Endothelial cell of umbilical vein (primary cell): ENCODE data around the gene DENND6A. TPM values are rescaled to one million over a fixed set of nuclear protein-coding genes. Genes with fewer than 3 reads are reported as not detected.

Source experiments
- BruUV-seq: library from RNA; stranded (reverse); fragments of 400-500 nt; replicated peaks from 2 replicates; lab custom pipeline; 2021; lab: Mats Ljungman, UMichigan
- CTCF ChIA-PET: fragments of 300-600, 350-600 bp; sonication (Branson Sonifier 250); formaldehyde crosslinking; loops from one replicate; lab custom pipeline; 2021; ENCODE audit warnings: antibody characterized with exemption, inconsistent platforms; lab: Charles Lee
- POLR2A ChIA-PET: fragments of 300-600, 350-600 bp; sonication (Branson Sonifier 250); formaldehyde crosslinking; loops from one replicate; lab custom pipeline; 2021; ENCODE audit warnings: antibody characterized with exemption, inconsistent platforms; lab: Charles Lee
- DNase-seq: peaks from one replicate; pipeline ENCODE4 v3.0.0-alpha.2; 2011; ENCODE audit warnings: low read depth, low spot score
- FAIRE-seq: peaks from 2 replicates; lab custom pipeline; 2011; peaks lifted over from hg19 to GRCh38; lab: Jason Lieb, UNC
- H2AFZ ChIP-seq: 2 replicates; pipeline ENCODE4 v1.6.0; 2012; ENCODE audit warnings: low read depth, low read length, control low read depth, inconsistent platforms
- H3K27ac ChIP-seq: 2 replicates; pipeline ENCODE4 v1.5.1; 2011; ENCODE audit warnings: low read depth, mild to moderate bottlenecking, control low read depth, low read length, moderate library complexity; ENCODE audit not compliant: insufficient read depth
- H3K27me3 ChIP-seq, 2 experiments: 2 replicates each; pipeline versions ENCODE4 v1.6.0 to v1.6.1; 2011; ENCODE audit warnings: low read length in 2 of 2, mixed read lengths in 1 of 2; ENCODE audit not compliant: control insufficient read depth in 2 of 2, insufficient read depth in 2 of 2
- H3K36me3 ChIP-seq, 2 experiments: 2 replicates in 1 of 2; 3 replicates in 1 of 2; pipeline ENCODE4 v1.5.1; 2011; ENCODE audit warnings: low read length in 2 of 2, mild to moderate bottlenecking in 1 of 2, moderate library complexity in 1 of 2; ENCODE audit not compliant: control insufficient read depth in 2 of 2, insufficient read depth in 2 of 2; ENCODE audit errors: extremely low read depth in 1 of 2
- H3K4me1 ChIP-seq: 3 replicates; pipeline ENCODE4 v1.5.1; 2011; ENCODE audit warnings: mild to moderate bottlenecking, low read length; ENCODE audit not compliant: control insufficient read depth, insufficient read depth; ENCODE audit errors: extremely low read depth
- H3K4me2 ChIP-seq: 2 replicates; pipeline ENCODE4 v1.6.1; 2011; ENCODE audit warnings: low read length, control low read depth, mixed read lengths; ENCODE audit not compliant: insufficient read depth
- H3K4me3 ChIP-seq, 3 experiments: fragments of 200-600 bp in 1 of 3; sonication (generic), shearing (Covaris generic) in 1 of 3; replicated peaks in 1 of 3; 2 replicates each; pipeline ENCODE4 v1.5.1; 2011 to 2016; ENCODE audit warnings: control low read depth in 3 of 3, low read length in 3 of 3, mild to moderate bottlenecking in 2 of 3, inconsistent platforms in 1 of 3, low read depth in 1 of 3, moderate library complexity in 1 of 3; ENCODE audit not compliant: insufficient read depth in 1 of 3
- H3K79me2 ChIP-seq: 2 replicates; pipeline ENCODE4 v1.6.0; 2012; ENCODE audit warnings: low read length, inconsistent platforms; ENCODE audit not compliant: control insufficient read depth, insufficient read depth
- H3K9ac ChIP-seq: replicated peaks from 2 replicates; pipeline ENCODE3; 2011; ENCODE audit warnings: low read length, control low read depth; ENCODE audit not compliant: insufficient read depth; ENCODE audit errors: extremely low read depth
- H3K9me1 ChIP-seq: replicated peaks from 3 replicates; pipeline ENCODE4 v1.6.0; 2011; ENCODE audit warnings: mild to moderate bottlenecking, low read length; ENCODE audit not compliant: control insufficient read depth, insufficient read depth; ENCODE audit errors: extremely low read depth
- H3K9me3 ChIP-seq: replicated peaks from 2 replicates; pipeline ENCODE4 v1.5.1; 2012; ENCODE audit warnings: low read length, inconsistent platforms; ENCODE audit not compliant: control insufficient read depth, insufficient read depth
- H4K20me1 ChIP-seq: replicated peaks from 2 replicates; pipeline ENCODE3; 2011; ENCODE audit warnings: mild to moderate bottlenecking, low read length; ENCODE audit not compliant: control insufficient read depth, insufficient read depth; ENCODE audit errors: extremely low read depth
- EZH2 ChIP-seq: IDR thresholded peaks from 2 replicates; pipeline ENCODE4 v1.6.1; 2012; ENCODE audit warnings: borderline replicate concordance, low read depth, mild to moderate bottlenecking, moderate library complexity, low read length, inconsistent platforms; ENCODE audit not compliant: severe bottlenecking
- FOS ChIP-seq: IDR thresholded peaks from 2 replicates; pipeline ENCODE4 v1.6.1; 2011; ENCODE audit warnings: mild to moderate bottlenecking, low read length, moderate library complexity, borderline replicate concordance; ENCODE audit not compliant: insufficient read depth
- GATA2 ChIP-seq: IDR thresholded peaks from 2 replicates; pipeline ENCODE4 v1.7.0; 2011; ENCODE audit warnings: low read depth, mild to moderate bottlenecking, moderate library complexity, mixed read lengths, low read length; ENCODE audit not compliant: insufficient read length, insufficient read depth
- JUN ChIP-seq: IDR thresholded peaks from 2 replicates; pipeline ENCODE4 v1.6.1; 2011; ENCODE audit warnings: borderline replicate concordance, low read depth; ENCODE audit not compliant: insufficient read length, insufficient read depth
- MYC ChIP-seq: IDR thresholded peaks from one replicate; pipeline ENCODE4 v1.6.1; 2011; ENCODE audit warnings: mild to moderate bottlenecking, low read depth, low read length
- POLR2A ChIP-seq: IDR thresholded peaks from 2 replicates; pipeline ENCODE4 v1.6.1; 2012; ENCODE audit warnings: low read depth, mild to moderate bottlenecking, control low read depth, low read length
- POLR2AphosphoS5 ChIP-seq: IDR thresholded peaks from 2 replicates; pipeline ENCODE4 v1.6.1; 2012; ENCODE audit warnings: low read depth, mild to moderate bottlenecking, control low read depth, low read length, moderate library complexity; ENCODE audit not compliant: insufficient read depth
- dilution Hi-C: fragments of 300-500 bp; cut with MboI; formaldehyde crosslinking; loops from one replicate; pipeline ENCODE4 v1.15.0; 2019; ENCODE audit warnings: low sequenced_read_pairs; ENCODE audit not compliant: extremely low pct_ligation_motif_present
- intact Hi-C: fragments of 100-400 bp; cut with micrococcal nuclease; formaldehyde crosslinking; loops from one replicate; pipeline ENCODE4 v1.10.0; 2022
- polyA plus RNA-seq, 4 experiments: library from polyadenylated mRNA; depleted of rRNA in 3 of 4; stranded (reverse) in 3 of 4; unstranded in 1 of 4; fragments of >200 nt; gene quantifications; 2 replicates each; pipeline versions ENCODE4 v1.2.1 to v1.2.3, GENCODE V29; 2011 to 2012; ENCODE audit warnings: missing spikeins in 1 of 4
- total RNA-seq: library from RNA; stranded (reverse); gene quantifications from 2 replicates; pipeline ENCODE4 v1.2.3, GENCODE V29; 2021
- TF ChIP-seq, protein P1 (sequence below): IDR thresholded peaks from 2 replicates; pipeline ENCODE4 v1.6.1; 2011; ENCODE audit not compliant: insufficient read depth, insufficient read length
- TF ChIP-seq, protein P2 (sequence below), 2 donors: IDR thresholded peaks; 1 replicate in 1 of 2; 2 replicates in 1 of 2; pipeline ENCODE4 v1.5.1; 2011; ENCODE audit warnings: low read length in 2 of 2, mild to moderate bottlenecking in 2 of 2, moderate library complexity in 2 of 2, control low read depth in 1 of 2, inconsistent platforms in 1 of 2, low read depth in 1 of 2; ENCODE audit not compliant: insufficient read depth in 1 of 2; ENCODE audit errors: extremely low read depth in 1 of 2

DENND6A gene
- total and polyA plus RNA-seq, 2 donors (not counting 3 experiments of a cell fraction or from before 2014, with no cell fraction given): 12.7 to 25.0 TPM

DNA sequence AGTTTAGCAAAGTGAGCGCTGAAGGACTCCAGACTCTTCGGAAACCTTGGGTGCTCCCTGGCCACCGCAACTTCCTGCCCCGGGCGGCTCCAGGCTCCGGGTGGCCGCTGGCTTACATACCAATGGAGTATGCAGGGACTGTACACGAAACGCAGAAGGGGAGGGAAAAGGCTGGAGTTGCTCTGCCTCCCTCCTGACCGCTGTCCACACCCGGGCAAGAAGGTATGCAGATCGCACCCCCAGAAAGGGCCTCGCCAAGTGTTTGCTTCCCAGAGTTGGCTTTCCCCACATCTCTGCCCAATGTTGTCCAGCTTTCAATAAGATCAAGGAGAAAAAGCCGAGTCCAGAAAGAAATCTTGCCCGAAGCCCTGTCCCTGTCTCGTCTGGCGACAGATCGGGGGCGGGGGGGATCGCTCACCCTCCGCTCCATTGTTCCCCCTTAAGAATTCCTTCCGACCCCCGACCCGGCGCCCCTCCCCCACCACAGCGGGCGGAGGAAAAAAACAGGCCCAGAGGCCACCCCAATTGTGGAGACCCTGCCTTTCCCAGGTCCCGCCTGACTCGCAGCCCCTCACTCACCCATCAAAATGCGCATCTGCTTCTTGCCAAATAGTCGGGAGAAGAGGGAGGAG lies 96.3 kb downstream of the DENND6A start:
- intact Hi-C loops: loop anchor here (1.0 to 5.0 kb wide), 9 partner anchors 36 to 488 kb away; partner anchors contain the start of genes APPL1, PDE12 and SLMAP
- DNase-seq (peak; percentile 79), FAIRE-seq (peak; percentile 88)
- Histone ChIP-seq H4K20me1 (peaks cover 17% of the 10 kb centered on the region), H3K4me3 (peak overlapping the region; percentile 82 to 93 (median 86)), H3K9me1 (no peaks in the 10 kb centered on the region), H3K9me3 (no peaks in the 10 kb centered on the region), H3K4me2 (peak overlapping the region; percentile 98), H2AFZ (no peak overlapping the region), H3K27me3 (no peaks in the 10 kb centered on the region), H3K27ac (peak overlapping the region; percentile 97), H3K9ac (peak overlapping the region; percentile 99), H3K4me1 (peaks cover 34% of the 10 kb centered on the region), H3K79me2 (peaks cover 54% of the 10 kb centered on the region), H3K36me3 (no peaks in the 10 kb centered on the region)
- dilution Hi-C loops: no loop called here
- POLR2A ChIA-PET: interaction anchor here (0.6 to 2.3 kb wide), 8 partner anchors 10 to 593 kb away, joined by 3 to 11 read pairs (median 3); partner anchors contain the start of genes PDE12 and SLMAP
- no peak for TF ChIP-seq EZH2
- TF ChIP-seq, protein P1, sequence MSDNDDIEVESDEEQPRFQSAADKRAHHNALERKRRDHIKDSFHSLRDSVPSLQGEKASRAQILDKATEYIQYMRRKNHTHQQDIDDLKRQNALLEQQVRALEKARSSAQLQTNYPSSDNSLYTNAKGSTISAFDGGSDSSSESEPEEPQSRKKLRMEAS: no peak
- TF ChIP-seq, protein P2, sequence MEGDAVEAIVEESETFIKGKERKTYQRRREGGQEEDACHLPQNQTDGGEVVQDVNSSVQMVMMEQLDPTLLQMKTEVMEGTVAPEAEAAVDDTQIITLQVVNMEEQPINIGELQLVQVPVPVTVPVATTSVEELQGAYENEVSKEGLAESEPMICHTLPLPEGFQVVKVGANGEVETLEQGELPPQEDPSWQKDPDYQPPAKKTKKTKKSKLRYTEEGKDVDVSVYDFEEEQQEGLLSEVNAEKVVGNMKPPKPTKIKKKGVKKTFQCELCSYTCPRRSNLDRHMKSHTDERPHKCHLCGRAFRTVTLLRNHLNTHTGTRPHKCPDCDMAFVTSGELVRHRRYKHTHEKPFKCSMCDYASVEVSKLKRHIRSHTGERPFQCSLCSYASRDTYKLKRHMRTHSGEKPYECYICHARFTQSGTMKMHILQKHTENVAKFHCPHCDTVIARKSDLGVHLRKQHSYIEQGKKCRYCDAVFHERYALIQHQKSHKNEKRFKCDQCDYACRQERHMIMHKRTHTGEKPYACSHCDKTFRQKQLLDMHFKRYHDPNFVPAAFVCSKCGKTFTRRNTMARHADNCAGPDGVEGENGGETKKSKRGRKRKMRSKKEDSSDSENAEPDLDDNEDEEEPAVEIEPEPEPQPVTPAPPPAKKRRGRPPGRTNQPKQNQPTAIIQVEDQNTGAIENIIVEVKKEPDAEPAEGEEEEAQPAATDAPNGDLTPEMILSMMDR (IDR thresholded peaks at IDR 0.05; ENCODE audit: extremely low read depth in 1 of 2, insufficient read depth in 1 of 2, low read depth in 1 of 2, low read length in 2 of 2): no peak
- TF ChIP-seq GATA2: no peak
- TF ChIP-seq FOS: peak; percentile 18
- no peak for TF ChIP-seq JUN
- TF ChIP-seq MYC: peak; percentile 49
- peak; percentile 57 for TF ChIP-seq POLR2AphosphoS5
- no peak for TF ChIP-seq POLR2A
- CTCF ChIA-PET: interaction anchor here (0.8 to 4.5 kb wide), 6 partner anchors 14 to 495 kb away, joined by 4 to 27 read pairs (median 4); partner anchors contain the start of gene PDE12
- BruUV-seq: TSS peak; percentile 44
